LNCaP clone FGC (cell line): ENCODE data around the gene SELENOI.

ENCODE experiments used
- DNase-seq: peaks from one replicate; pipeline ENCODE4 v3.0.0-alpha.2; 2011; ENCODE audit warnings: low read depth
- H3K4me3 ChIP-seq: 2 replicates; pipeline ENCODE4 v1.5.1; 2011; ENCODE audit warnings: mild to moderate bottlenecking, low read depth, low read length, control low read depth
- TF ChIP-seq, protein P1 (sequence below): IDR thresholded peaks from 2 replicates; pipeline ENCODE4 v1.5.1; 2012; ENCODE audit warnings: mild to moderate bottlenecking; ENCODE audit not compliant: control insufficient read depth, insufficient read depth; ENCODE audit errors: extremely low read depth

Gene SELENOI

DNA sequence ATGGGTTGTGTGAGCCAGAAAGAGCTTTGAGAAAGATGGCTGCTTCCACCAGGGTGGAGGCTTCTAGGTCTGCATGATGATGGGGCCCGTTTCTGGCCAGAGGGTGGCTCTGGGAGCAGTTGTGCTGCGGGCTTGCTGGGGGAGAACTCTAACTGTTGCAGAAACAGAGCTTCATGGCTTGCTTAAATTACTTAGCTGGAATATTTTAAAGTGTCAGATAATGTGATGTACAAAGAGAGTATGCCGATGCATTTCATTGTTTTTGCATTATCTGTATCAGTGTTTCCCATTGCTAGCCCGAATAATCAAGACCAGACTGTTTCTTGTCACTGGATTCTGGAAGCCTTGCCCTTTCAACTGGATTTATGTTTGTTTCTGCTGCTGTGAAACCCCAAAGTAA is 49.5 kb downstream of the SELENOI start:
- no peak for DNase-seq
- TF ChIP-seq, protein P1, sequence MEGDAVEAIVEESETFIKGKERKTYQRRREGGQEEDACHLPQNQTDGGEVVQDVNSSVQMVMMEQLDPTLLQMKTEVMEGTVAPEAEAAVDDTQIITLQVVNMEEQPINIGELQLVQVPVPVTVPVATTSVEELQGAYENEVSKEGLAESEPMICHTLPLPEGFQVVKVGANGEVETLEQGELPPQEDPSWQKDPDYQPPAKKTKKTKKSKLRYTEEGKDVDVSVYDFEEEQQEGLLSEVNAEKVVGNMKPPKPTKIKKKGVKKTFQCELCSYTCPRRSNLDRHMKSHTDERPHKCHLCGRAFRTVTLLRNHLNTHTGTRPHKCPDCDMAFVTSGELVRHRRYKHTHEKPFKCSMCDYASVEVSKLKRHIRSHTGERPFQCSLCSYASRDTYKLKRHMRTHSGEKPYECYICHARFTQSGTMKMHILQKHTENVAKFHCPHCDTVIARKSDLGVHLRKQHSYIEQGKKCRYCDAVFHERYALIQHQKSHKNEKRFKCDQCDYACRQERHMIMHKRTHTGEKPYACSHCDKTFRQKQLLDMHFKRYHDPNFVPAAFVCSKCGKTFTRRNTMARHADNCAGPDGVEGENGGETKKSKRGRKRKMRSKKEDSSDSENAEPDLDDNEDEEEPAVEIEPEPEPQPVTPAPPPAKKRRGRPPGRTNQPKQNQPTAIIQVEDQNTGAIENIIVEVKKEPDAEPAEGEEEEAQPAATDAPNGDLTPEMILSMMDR = no peak
- H3K4me3 ChIP-seq = no peak overlapping the region

DNA sequence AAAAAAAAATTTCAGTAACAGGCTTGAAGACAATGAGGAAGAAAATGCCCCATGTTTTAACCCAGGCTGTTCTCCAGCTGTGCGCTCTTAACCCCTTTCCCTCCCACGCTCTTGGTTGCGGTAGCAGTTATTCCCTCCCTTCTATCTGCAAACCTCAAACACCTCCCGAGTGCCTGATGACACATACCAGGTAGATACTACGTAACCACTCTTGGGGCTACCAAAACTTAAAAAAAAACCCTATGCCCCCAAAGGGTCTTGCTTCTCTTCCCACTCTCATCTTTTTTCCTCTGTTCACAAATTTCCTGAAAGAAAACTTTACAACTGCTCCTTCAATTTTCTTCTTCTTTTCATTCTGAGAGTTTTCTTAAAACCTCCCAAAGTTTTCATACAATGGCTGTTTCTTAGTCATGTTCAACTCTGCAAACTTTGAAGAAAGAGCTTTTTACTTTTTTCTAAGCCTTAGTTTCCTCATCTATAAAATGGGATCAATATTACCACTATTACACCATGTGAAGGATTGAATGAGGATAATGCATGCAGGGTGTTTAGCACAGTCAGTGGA is 50.9 kb downstream of the SELENOI start:
- TF ChIP-seq, protein P1 = no peak
- no peak for DNase-seq
- H3K4me3 ChIP-seq = no peak overlapping the region

DNA sequence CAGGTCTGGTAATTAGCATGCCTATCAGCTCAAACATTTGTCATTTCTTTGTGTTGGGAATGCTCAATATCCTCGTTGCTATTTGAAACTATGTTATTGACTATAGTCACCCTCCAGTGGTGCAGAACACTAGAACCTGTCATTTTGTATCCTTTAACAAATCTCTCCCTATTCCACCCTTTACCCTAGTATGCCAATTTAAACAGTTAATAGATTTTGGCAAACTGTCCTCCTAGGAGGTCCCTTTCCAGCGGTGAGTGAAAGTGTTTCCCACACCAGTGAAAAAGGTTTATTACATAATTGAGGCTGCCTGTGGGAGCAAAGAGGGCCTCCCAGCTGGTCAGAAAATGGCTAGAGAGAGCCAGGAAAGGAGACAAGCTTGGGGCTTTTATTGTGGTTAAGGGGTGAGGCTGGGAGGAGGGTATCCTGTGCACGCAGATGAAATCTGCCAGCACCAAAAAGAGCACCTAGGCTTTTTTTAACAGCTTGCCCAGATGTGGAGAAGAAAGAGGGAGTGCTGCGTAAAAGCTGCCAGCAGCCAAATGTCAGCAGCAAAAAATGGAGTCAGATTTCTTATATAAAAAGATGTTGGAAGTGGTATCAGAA is 53.9 kb downstream of the SELENOI start:
- DNase-seq = no peak
- TF ChIP-seq, protein P1 = no peak
- H3K4me3 ChIP-seq = no peak overlapping the region

DNA sequence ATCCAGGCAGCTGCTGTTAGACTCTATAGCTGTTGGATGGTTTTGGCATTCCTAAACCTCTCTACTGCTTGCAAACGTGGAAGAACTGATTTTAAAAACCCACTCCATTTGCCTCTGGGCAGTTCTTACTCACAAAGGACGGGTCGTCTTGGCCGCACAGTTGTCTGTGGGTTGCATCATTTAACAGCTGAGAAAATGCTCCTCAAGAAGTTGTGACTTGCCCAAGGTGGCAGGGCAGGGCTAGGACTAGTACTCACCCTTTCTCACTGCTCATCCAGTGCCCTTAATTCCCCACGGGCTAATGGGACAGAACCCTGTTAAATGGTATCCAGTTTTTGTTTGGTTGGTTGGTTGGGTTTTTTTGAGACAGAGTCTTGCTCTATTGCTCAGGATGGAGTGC is 54.8 kb downstream of the SELENOI start:
- TF ChIP-seq, protein P1 = no peak
- H3K4me3 ChIP-seq = no peak overlapping the region
- DNase-seq = no peak

DNA sequence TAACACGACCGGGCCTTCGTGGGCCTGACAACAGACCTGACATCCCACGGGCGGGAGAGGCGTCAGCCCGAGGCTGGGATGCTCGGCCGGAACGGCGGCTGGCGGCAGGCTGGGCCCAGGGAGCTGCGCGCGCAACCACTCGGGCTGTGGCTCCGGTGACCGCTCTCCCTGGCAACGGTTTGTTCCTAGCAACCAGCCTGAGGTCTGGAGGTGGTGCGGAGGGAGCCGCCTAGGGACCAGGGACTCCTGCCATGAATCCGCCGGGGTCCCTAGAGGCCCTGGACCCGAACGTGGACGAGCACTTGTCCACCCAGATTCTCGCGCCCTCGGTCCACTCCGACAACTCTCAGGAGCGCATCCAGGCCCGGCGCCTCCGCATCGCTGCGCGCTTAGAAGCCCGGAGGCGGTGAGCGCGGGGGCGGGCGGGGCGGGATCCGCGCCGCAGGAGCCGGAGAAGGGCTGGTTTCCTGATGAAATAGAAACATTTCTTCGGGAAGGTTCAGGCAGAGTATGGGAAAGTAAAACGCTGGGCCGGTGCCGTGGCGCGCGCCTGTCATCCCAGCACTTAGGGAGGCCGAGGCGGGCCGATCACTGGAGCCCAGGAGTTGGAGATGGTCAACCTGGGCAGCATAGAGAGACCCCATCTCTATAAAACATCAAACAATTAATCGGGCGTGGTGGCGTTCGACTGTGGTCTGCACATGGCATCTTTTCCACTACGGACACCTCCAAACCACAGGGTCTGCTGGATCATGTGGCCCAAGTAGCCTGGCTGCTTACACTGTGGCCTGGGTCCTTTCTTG is 56.0 kb downstream of the SELENOI start, which contains the start of gene DRC1:
Gene DRC1, plus strand, starts transcription at position 182 of the 803 bp plus-strand sequence. Its CDS starts 70 bp downstream, at position 252.
- H3K4me3 ChIP-seq = no peak within 1 kb of the TSS
- TF ChIP-seq, protein P1 = no peak
- no peak for DNase-seq

DNA sequence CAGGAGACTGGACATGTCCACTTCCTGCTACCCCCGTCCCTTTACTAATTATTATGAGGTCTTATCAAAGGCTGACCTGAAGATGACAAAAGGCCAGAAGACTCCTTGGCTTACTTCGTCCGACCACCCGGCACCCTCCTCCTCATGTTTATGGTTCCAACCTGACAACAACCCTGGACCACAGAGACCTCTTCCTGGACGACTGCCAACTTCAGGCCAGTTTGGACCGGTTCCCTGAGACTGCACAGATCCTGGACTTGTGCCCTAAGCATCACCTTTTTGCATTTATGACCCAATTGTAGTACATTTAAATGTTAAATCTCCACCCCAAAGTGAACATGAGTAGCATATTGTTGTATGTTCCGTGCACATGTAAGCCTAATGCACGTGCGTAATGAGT is 61.6 kb downstream of the SELENOI start:
- H3K4me3 ChIP-seq = no peak overlapping the region
- DNase-seq = no peak
- TF ChIP-seq, protein P1 = no peak

DNA sequence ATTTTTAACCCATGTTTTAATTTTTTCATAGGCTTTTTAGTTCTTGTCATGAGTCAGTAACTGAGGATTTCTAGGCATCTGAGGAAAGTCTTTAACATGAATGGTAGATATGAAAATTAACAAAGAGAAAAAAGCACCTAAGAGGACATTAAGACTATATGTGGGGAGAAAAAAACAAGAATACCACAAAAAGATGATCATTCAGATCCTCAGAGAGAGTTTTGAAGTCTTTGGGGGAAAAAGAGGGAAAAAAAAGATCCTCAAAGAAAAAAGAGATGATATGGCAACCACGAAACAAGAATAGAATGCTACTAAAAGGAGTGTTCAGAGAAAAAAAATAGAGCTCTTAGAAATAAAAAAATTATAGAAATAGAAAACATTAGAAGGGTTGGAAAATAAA is 63.8 kb downstream of the SELENOI start:
- DNase-seq = no peak
- TF ChIP-seq, protein P1 = no peak
- no peak overlapping the region for H3K4me3 ChIP-seq
